ENCODE results near the gene MAP9.

- no peak for TF ChIP-seq POLR2AphosphoS2 (IDR thresholded peaks at IDR 0.05; ENCODE audit: low read depth, low read length)
- no peak for TF ChIP-seq BCL3 (IDR thresholded peaks at IDR 0.05; ENCODE audit: borderline replicate concordance, insufficient read depth, low read depth, low read length, poor library complexity, severe bottlenecking)
- no peak for TF ChIP-seq CTCF (IDR thresholded peaks at IDR 0.05 in 2 of 3, conservative IDR thresholded peaks at IDR 0.05 in 1 of 3; ENCODE audit: control insufficient read depth in 2 of 3, extremely low read depth in 1 of 3, insufficient read depth in 1 of 3, low read depth in 3 of 3, low read length in 3 of 3)
- no peak for TF ChIP-seq ZNF274 (IDR thresholded peaks at IDR 0.05; ENCODE audit: insufficient read depth, insufficient read length)
- TF ChIP-seq CUX1 (IDR thresholded peaks at IDR 0.05; ENCODE audit: insufficient replicate concordance, low read depth, low read length) = no peak
- no peak for TF ChIP-seq YBX1 (IDR thresholded peaks at IDR 0.05)
- no peak for TF ChIP-seq CEBPB (IDR thresholded peaks at IDR 0.05; ENCODE audit: borderline replicate concordance in 1 of 2, low read depth in 2 of 2, low read length in 2 of 2)
- no peak for TF ChIP-seq FOS (IDR thresholded peaks at IDR 0.05; ENCODE audit: borderline replicate concordance, extremely low read depth, insufficient read length)
- no peak for TF ChIP-seq CEBPZ (IDR thresholded peaks at IDR 0.05; ENCODE audit: low read depth, low read length)
- TF ChIP-seq EZH2 (IDR thresholded peaks at IDR 0.05; ENCODE audit: borderline replicate concordance, control insufficient read depth, low read depth, low read length) = no peak
- TF ChIP-seq SIN3A (IDR thresholded peaks at IDR 0.05; ENCODE audit: low read depth, low read length) = no peak
- TF ChIP-seq ZBED1 (IDR thresholded peaks at IDR 0.05; ENCODE audit: borderline replicate concordance) = no peak
- no peak for TF ChIP-seq RELB (IDR thresholded peaks at IDR 0.05; ENCODE audit: low read depth)
Measured at GRCh38 chr4:155405059-155405458, 28.3 kb upstream of the MAP9 start.

All from GM12878 (cell line).